SK-N-SH (cell line): ENCODE measurements around the gene LGALS16. TPM values are rescaled to one million over a fixed set of nuclear protein-coding genes. Genes with fewer than 3 reads are reported as not detected.
"Not testable (repeated sequence)": the region's sequence is repeated elsewhere in the genome, so short reads cannot be mapped to it uniquely, and the experiment has no call there.

Experiments
- CTCF ChIA-PET: fragments of 300-600, 350-600 bp; formaldehyde crosslinking; extraction: SDS; loops from one replicate; lab custom pipeline; 2021; lab: Yijun Ruan, JAX
- POLR2A ChIA-PET: fragments of 350-600 bp; sonication (Branson Sonifier 250); formaldehyde crosslinking; extraction: SDS; loops from one replicate; lab custom pipeline; 2020; ENCODE audit warnings: antibody characterized with exemption, inconsistent platforms; lab: Yijun Ruan, JAX
- DNase-seq: peaks from one replicate; pipeline ENCODE4 v3.0.0; 2012
- H2AFZ ChIP-seq: fragments of 200-600 bp; sonication (generic); 2 replicates; pipeline ENCODE4 v1.8.1; 2016; ENCODE audit warnings: antibody characterized with exemption, mild to moderate bottlenecking, low read depth
- H3F3A ChIP-seq: fragments of 200-600 bp; sonication (generic); replicated peaks from 2 replicates; pipeline ENCODE3; 2016; ENCODE audit warnings: antibody characterized with exemption, mild to moderate bottlenecking; ENCODE audit not compliant: insufficient read depth
- H3K27ac ChIP-seq, 2 experiments: fragments of 200-500 bp in 1 of 2; fragments of 200-600 bp in 1 of 2; sonication (Bioruptor generic) in 1 of 2; sonication (generic), shearing (Covaris generic) in 1 of 2; 2 replicates each; pipeline versions ENCODE4 v1.5.1 to v1.6.1; 2014 to 2016; ENCODE audit warnings: low read depth in 2 of 2, inconsistent platforms in 1 of 2, low read length in 1 of 2, mild to moderate bottlenecking in 1 of 2, mixed read lengths in 1 of 2
- H3K27me3 ChIP-seq: fragments of 200-600 bp; sonication (generic), shearing (Covaris generic); 2 replicates; pipeline ENCODE4 v1.6.1; 2016; ENCODE audit warnings: mixed run types; ENCODE audit not compliant: insufficient read depth
- H3K36me3 ChIP-seq, 2 experiments: fragments of 200-500 bp in 1 of 2; fragments of 200-600 bp in 1 of 2; sonication (Bioruptor generic) in 1 of 2; sonication (generic) in 1 of 2; replicated peaks in 1 of 2; 2 replicates each; pipeline versions ENCODE3 to v1.5.1; 2014 to 2016; ENCODE audit warnings: low read length in 1 of 2, mild to moderate bottlenecking in 1 of 2; ENCODE audit not compliant: insufficient read depth in 2 of 2, control insufficient read depth in 1 of 2
- H3K4me1 ChIP-seq, 2 experiments: fragments of 200-500 bp in 1 of 2; fragments of 200-600 bp in 1 of 2; sonication (Bioruptor generic) in 1 of 2; sonication (generic), shearing (Covaris generic) in 1 of 2; 2 replicates each; pipeline versions ENCODE4 v1.5.1 to v1.6.1; 2014 to 2016; ENCODE audit warnings: low read depth in 1 of 2, low read length in 1 of 2, mixed run types in 1 of 2; ENCODE audit not compliant: insufficient read depth in 2 of 2, control insufficient read depth in 1 of 2
- H3K4me2 ChIP-seq: fragments of 200-600 bp; sonication (generic), shearing (Covaris generic); 2 replicates; pipeline ENCODE4 v1.6.1; 2017; ENCODE audit warnings: mixed run types
- H3K4me3 ChIP-seq, 2 experiments: fragments of 200-500 bp in 1 of 2; fragments of 200-600 bp in 1 of 2; sonication (Bioruptor generic) in 1 of 2; sonication (generic), shearing (Covaris generic) in 1 of 2; 2 replicates each; pipeline versions ENCODE4 v1.5.1 to v1.8.1; 2014 to 2016; ENCODE audit warnings: low read depth in 2 of 2, inconsistent platforms in 1 of 2, low read length in 1 of 2, mild to moderate bottlenecking in 1 of 2, mixed read lengths in 1 of 2, moderate library complexity in 1 of 2
- H3K79me2 ChIP-seq: fragments of 200-600 bp; sonication (generic); 2 replicates; pipeline ENCODE4 v1.8.1; 2017; ENCODE audit warnings: mild to moderate bottlenecking; ENCODE audit not compliant: insufficient read depth
- H3K9ac ChIP-seq: fragments of 200-600 bp; sonication (generic); 2 replicates; pipeline ENCODE4 v1.6.1; 2017; ENCODE audit warnings: mixed run types
- H3K9me2 ChIP-seq: fragments of 200-600 bp; sonication (generic); 2 replicates; pipeline ENCODE4 v1.6.1; 2017; ENCODE audit warnings: mixed run types
- H3K9me3 ChIP-seq: fragments of 200-600 bp; sonication (generic); 2 replicates; pipeline ENCODE4 v1.6.1; 2017; ENCODE audit warnings: mixed run types, mild to moderate bottlenecking, moderate library complexity
- H4K20me1 ChIP-seq: fragments of 200-600 bp; sonication (generic); 2 replicates; pipeline ENCODE4 v1.6.1; 2017; ENCODE audit warnings: mild to moderate bottlenecking, mixed run types; ENCODE audit not compliant: insufficient read depth
- CHD2 ChIP-seq: fragments of 150-350 bp; IDR thresholded peaks from 2 replicates; pipeline ENCODE4 v1.6.1; 2018; ENCODE audit warnings: low read length; ENCODE audit not compliant: partially characterized antibody
- ELF1 ChIP-seq: IDR thresholded peaks from 2 replicates; pipeline ENCODE4 v1.4.0; 2012
- EZH2phosphoT487 ChIP-seq: fragments of 200-600 bp; sonication (generic); IDR thresholded peaks from 2 replicates; pipeline ENCODE4 v1.6.1; 2017; ENCODE audit warnings: low read depth, mixed run types, mild to moderate bottlenecking, antibody characterized with exemption, moderate library complexity, borderline replicate concordance
- FOXJ3 ChIP-seq: sonication (generic); formaldehyde crosslinking; IDR thresholded peaks from 2 replicates; pipeline ENCODE4 v1.5.1; 2020; ENCODE audit warnings: mild to moderate bottlenecking, missing genetic modification reagents
- MEF2A ChIP-seq: IDR thresholded peaks from 2 replicates; pipeline ENCODE4 v1.4.0; 2012; ENCODE audit warnings: low read depth, borderline replicate concordance
- MXI1 ChIP-seq: IDR thresholded peaks from 2 replicates; pipeline ENCODE4 v1.6.1; 2012; ENCODE audit warnings: mild to moderate bottlenecking, low read depth, low read length, improper control_type of control experiment
- RFX5 ChIP-seq: IDR thresholded peaks from 2 replicates; pipeline ENCODE4 v1.6.1; 2012; ENCODE audit warnings: mild to moderate bottlenecking, improper control_type of control experiment, low read length
- RXRA ChIP-seq: IDR thresholded peaks from 2 replicates; pipeline ENCODE4 v1.4.0; 2012; ENCODE audit warnings: low read depth, mild to moderate bottlenecking, borderline replicate concordance
- SIN3A ChIP-seq: IDR thresholded peaks from 2 replicates; pipeline ENCODE4 v1.6.1; 2012; ENCODE audit warnings: low read depth, mild to moderate bottlenecking, low read length, moderate library complexity, borderline replicate concordance
- TAF1 ChIP-seq: IDR thresholded peaks from 2 replicates; pipeline ENCODE4 v1.6.1; 2012; ENCODE audit warnings: low read depth, mild to moderate bottlenecking, low read length, moderate library complexity, borderline replicate concordance
- YY1 ChIP-seq: IDR thresholded peaks from 2 replicates; pipeline ENCODE4 v1.4.0; 2012; ENCODE audit warnings: low read depth, mild to moderate bottlenecking
- WGBS: methylation state at CpG from one replicate; pipeline ENCODE4 v1.1.6; 2017; ENCODE audit warnings: low lambda C conversion rate; 5-methylcytosine and 5-hydroxymethylcytosine counted together
- polyA plus RNA-seq, 3 experiments: library from polyadenylated mRNA; depleted of rRNA; stranded (reverse); fragments of >200 nt; gene quantifications; 2 replicates each; pipeline ENCODE4 v1.2.3, GENCODE V29; 2012
- TF ChIP-seq, protein P1 (sequence below): IDR thresholded peaks from 2 replicates; pipeline ENCODE4; 2012
- TF ChIP-seq, protein P2 (sequence below): IDR thresholded peaks from 2 replicates; pipeline ENCODE4 v1.4.0; 2012; ENCODE audit warnings: low read depth, borderline replicate concordance

The LGALS16 gene
- polyA plus RNA-seq, 1 of the 3 experiments (the other 2 are of a cell fraction), result not detected

GRCh38 chr19:39613597-39613996 is 42.1 kb upstream of the LGALS16 start:
- Histone ChIP-seq H2AFZ (no peak overlapping the region), H4K20me1 (no peaks in the 10 kb centered on the region), H3K9ac (no peak overlapping the region), H3K4me1 (no peaks in the 10 kb centered on the region), H3K4me2 (no peak overlapping the region), H3K27ac (no peak overlapping the region), H3F3A (no peaks in the 10 kb centered on the region), H3K9me2 (no peaks in the 10 kb centered on the region), H3K4me3 (no peak overlapping the region), H3K79me2 (no peaks in the 10 kb centered on the region), H3K27me3 (no peaks in the 10 kb centered on the region), H3K9me3 (no peaks in the 10 kb centered on the region), H3K36me3 (no peaks in the 10 kb centered on the region)
- WGBS, result 3% methylated on average over 2 of the region's 2 CpGs
- ChIA-PET POLR2A (no interaction called here), CTCF (no interaction called here)
- no peak for DNase-seq
- TF ChIP-seq MEF2A, result no peak
- TF ChIP-seq CHD2, result no peak
- TF ChIP-seq, protein P1, sequence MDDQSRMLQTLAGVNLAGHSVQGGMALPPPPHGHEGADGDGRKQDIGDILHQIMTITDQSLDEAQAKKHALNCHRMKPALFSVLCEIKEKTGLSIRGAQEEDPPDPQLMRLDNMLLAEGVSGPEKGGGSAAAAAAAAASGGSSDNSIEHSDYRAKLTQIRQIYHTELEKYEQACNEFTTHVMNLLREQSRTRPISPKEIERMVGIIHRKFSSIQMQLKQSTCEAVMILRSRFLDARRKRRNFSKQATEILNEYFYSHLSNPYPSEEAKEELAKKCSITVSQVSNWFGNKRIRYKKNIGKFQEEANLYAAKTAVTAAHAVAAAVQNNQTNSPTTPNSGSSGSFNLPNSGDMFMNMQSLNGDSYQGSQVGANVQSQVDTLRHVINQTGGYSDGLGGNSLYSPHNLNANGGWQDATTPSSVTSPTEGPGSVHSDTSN, result no peak
- no peak for TF ChIP-seq YY1
- TF ChIP-seq, protein P2, sequence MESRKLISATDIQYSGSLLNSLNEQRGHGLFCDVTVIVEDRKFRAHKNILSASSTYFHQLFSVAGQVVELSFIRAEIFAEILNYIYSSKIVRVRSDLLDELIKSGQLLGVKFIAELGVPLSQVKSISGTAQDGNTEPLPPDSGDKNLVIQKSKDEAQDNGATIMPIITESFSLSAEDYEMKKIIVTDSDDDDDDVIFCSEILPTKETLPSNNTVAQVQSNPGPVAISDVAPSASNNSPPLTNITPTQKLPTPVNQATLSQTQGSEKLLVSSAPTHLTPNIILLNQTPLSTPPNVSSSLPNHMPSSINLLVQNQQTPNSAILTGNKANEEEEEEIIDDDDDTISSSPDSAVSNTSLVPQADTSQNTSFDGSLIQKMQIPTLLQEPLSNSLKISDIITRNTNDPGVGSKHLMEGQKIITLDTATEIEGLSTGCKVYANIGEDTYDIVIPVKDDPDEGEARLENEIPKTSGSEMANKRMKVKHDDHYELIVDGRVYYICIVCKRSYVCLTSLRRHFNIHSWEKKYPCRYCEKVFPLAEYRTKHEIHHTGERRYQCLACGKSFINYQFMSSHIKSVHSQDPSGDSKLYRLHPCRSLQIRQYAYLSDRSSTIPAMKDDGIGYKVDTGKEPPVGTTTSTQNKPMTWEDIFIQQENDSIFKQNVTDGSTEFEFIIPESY, result no peak

DNA sequence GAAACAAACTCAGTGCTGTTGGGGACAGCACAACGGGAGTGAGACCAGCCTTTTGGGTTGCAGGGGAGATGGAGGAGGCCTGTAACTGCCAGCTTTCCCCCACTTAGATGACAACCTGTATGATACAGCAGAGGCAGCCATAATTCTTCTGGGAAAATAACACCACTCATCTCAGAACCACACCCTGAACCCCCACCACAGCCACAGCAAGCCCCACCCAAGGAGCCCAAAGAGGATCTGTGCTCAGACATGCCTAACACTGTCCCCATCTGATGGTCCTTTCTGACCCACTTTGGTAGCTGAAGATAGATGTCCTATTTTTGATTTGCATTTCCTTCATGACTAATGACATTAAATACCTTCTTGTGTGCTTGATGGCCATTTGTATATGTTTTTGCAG is 38.0 kb upstream of the LGALS16 start:
- Histone ChIP-seq H3K9ac (no peak overlapping the region), H3K9me3 (no peaks in the 10 kb centered on the region), H3K79me2 (no peaks in the 10 kb centered on the region), H2AFZ (no peak overlapping the region), H3K9me2 (no peaks in the 10 kb centered on the region), H3F3A (no peaks in the 10 kb centered on the region), H3K27me3 (no peaks in the 10 kb centered on the region), H4K20me1 (no peaks in the 10 kb centered on the region), H3K4me2 (no peak overlapping the region), H3K4me1 (no peaks in the 10 kb centered on the region), H3K4me3 (no peak overlapping the region), H3K27ac (no peak overlapping the region), H3K36me3 (no peaks in the 10 kb centered on the region)
- ChIA-PET POLR2A (no interaction called here), CTCF (no interaction called here)
- no peak for TF ChIP-seq EZH2phosphoT487
- no peak for DNase-seq
- WGBS, result 0% methylated on average over 1 of the region's 1 CpG

- Histone ChIP-seq H4K20me1 (no peaks in the 10 kb centered on the region), H3K4me3 (no peak overlapping the region), H3F3A (no peaks in the 10 kb centered on the region), H3K79me2 (no peaks in the 10 kb centered on the region), H3K36me3 (no peaks in the 10 kb centered on the region), H3K9ac (no peak overlapping the region), H3K4me2 (no peak overlapping the region), H3K9me3 (no peaks in the 10 kb centered on the region), H3K9me2 (no peaks in the 10 kb centered on the region), H3K27me3 (no peaks in the 10 kb centered on the region), H2AFZ (no peak overlapping the region), H3K27ac (no peak overlapping the region), H3K4me1 (no peaks in the 10 kb centered on the region)
- no peak for DNase-seq
- ChIA-PET CTCF (no interaction called here), POLR2A (no interaction called here)
- 8% methylated on average over 5 of the region's 5 CpGs for WGBS
- no peak for TF ChIP-seq SIN3A
- no peak for TF ChIP-seq FOXJ3 (CRISPR knock-in tag)
- no peak for TF ChIP-seq ELF1
- TF ChIP-seq RXRA, result no peak
- no peak for TF ChIP-seq TAF1
- TF ChIP-seq MXI1, result no peak
- TF ChIP-seq RFX5, result no peak
Measured at GRCh38 chr19:39623946-39624345, 31.8 kb upstream of the LGALS16 start.

GRCh38 chr19:39627631-39628030 is 28.1 kb upstream of the LGALS16 start:
- H3K4me2 ChIP-seq, H3K9me2 ChIP-seq, POLR2A ChIA-PET, DNase-seq, H2AFZ ChIP-seq, H3K36me3 ChIP-seq, H3K27ac ChIP-seq, H3K4me1 ChIP-seq, H4K20me1 ChIP-seq, H3K9ac ChIP-seq, CTCF ChIA-PET, H3K9me3 ChIP-seq, H3F3A ChIP-seq, H3K4me3 ChIP-seq, H3K79me2 ChIP-seq, H3K27me3 ChIP-seq: not testable (repeated sequence)
- WGBS, result 0% methylated on average over 2 of the region's 2 CpGs
